GM10266 (cell line): ENCODE data around the gene SPDYE4.

Experiments
- DNase-seq: peaks from one replicate; pipeline ENCODE4 v3.0.0; 2012; ENCODE audit errors: extremely low spot score
- TF ChIP-seq, protein P1 (sequence below): IDR thresholded peaks from 2 replicates; pipeline ENCODE4 v1.5.1; 2012; ENCODE audit warnings: mild to moderate bottlenecking, low read depth; ENCODE audit not compliant: control insufficient read depth, insufficient read depth; ENCODE audit errors: missing control alignments

SPDYE4 gene

DNA sequence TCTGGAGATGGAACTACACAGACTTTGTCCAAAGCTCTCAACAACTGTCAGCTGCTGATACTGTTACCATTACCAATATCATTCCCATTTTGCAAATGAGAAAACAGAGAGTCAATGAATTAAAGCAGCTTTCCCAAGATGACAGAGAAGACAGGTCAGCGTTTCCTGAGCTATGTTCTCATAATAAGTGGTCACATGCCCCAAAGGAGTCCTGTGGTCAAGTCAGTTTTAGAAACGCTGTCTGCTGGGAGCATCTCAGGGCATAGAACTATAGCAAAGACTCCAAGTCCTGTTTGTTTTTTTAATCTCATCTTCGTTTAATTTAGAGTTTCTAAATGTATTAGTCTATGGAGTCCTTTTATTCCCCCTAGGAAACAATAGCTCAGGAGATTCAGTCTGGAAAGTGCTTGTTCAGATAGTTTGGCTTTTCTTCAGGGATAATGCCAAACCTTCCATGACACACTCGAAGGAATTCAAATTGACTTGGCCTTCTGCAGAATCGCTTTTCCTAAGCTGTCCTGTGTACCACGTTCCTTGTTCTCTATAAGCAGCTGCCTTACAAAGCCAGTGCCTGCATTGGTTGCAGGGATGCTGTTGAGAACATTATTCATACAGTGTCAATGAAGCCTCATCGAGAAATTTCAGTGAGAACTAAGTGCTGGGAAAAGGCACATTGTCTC is 25.8 kb downstream of the SPDYE4 start:
- no peak for DNase-seq
- TF ChIP-seq, protein P1, sequence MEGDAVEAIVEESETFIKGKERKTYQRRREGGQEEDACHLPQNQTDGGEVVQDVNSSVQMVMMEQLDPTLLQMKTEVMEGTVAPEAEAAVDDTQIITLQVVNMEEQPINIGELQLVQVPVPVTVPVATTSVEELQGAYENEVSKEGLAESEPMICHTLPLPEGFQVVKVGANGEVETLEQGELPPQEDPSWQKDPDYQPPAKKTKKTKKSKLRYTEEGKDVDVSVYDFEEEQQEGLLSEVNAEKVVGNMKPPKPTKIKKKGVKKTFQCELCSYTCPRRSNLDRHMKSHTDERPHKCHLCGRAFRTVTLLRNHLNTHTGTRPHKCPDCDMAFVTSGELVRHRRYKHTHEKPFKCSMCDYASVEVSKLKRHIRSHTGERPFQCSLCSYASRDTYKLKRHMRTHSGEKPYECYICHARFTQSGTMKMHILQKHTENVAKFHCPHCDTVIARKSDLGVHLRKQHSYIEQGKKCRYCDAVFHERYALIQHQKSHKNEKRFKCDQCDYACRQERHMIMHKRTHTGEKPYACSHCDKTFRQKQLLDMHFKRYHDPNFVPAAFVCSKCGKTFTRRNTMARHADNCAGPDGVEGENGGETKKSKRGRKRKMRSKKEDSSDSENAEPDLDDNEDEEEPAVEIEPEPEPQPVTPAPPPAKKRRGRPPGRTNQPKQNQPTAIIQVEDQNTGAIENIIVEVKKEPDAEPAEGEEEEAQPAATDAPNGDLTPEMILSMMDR, result no peak

DNA sequence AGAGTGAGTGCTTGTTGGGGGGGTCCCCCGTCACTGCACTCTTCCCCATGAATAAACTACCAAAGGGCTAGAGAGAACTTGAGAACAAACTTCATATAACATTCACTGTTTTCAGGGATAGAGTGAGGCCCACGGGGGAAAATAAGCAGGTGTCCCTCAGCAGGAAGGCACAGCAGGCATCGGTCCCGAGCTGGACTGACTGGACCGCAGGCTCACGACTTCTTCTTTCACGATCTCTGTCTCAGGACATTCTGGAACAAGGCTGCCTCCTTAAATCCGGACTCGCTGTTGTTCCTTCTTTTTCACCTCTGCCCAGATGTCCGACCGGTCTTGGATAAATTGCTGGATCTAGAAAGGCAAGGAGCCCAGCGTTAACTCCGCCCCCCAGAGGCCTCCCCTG is 28.5 kb downstream of the SPDYE4 start:
- DNase-seq, result no peak

DNA sequence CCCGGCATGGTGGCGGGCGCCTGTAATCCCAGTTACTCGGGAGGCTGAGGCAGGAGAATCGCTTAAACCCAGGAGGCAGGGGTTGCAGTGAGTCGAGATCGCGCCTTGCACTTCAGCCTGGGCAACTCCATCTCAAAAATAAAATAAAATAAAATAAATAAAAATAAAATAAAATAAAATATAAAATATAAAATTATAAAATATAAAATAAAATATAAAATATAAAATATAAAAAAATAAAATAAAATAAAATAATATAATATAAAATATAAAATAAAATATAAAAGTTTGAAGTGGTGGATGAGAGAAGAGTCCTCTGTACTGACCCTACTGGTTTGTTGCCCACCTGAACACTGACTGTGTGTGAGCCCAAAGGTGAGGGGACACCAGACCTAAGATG is 28.9 kb downstream of the SPDYE4 start:
- DNase-seq, result no peak
- TF ChIP-seq, protein P1, result no peak

More for the DNA sequence above, 28.5 kb downstream of the SPDYE4 start:
- TF ChIP-seq, protein P1, result no peak

DNA sequence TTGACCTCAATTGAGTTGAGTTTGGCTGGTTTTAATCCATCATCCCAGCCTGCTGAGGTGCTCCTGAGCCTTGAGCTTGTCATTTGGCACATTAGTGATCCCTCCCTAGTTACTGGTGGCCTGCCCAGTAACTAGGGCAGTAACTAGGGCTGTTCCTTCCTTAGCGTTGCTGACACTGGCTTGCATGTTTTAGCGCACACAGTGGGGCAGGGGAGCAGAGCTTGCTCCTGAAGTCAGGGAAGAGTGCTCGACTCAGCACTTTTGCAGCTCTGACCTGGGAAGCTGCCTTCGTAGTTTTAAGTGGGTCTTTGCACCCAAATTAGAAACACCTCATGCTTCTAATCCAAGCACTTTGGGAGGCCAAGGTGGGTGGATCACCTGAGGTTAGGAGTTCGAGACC is 29.4 kb downstream of the SPDYE4 start:
- TF ChIP-seq, protein P1, result no peak
- no peak for DNase-seq

DNA sequence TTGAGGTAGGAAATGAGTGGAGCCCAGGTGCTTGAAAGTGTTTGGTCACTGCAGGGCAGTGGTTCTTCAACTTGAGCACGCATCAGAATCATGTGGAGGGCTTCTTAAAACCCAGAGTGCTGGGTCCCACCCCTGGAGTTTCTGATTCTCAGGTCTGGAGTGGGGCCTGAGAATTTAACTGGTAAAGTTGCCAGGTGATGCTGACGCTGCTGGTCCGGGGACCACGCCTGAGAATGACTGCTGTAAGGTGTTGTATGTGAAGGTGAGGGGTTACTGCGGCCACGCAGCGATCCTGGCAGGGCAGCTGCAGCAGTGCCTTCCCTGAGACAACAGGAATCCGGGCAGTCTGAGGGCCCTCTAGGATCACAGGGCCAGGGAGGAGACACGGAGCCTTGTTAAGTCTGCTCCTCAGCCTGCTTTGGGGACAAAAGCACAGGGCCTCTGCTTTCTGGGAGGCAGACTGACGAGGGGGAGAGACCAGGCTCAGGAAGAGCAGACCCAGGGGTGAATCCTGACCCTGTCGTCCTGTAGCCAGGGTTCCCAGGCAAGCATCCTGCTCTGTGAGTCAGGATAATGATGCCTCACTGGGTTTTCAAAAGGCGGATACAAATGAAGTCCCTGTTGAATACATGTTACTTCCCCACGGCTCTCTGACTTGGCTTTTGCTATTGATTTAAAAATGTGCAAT is 30.0 kb downstream of the SPDYE4 start:
- TF ChIP-seq, protein P1, result no peak
- DNase-seq, result no peak

DNA sequence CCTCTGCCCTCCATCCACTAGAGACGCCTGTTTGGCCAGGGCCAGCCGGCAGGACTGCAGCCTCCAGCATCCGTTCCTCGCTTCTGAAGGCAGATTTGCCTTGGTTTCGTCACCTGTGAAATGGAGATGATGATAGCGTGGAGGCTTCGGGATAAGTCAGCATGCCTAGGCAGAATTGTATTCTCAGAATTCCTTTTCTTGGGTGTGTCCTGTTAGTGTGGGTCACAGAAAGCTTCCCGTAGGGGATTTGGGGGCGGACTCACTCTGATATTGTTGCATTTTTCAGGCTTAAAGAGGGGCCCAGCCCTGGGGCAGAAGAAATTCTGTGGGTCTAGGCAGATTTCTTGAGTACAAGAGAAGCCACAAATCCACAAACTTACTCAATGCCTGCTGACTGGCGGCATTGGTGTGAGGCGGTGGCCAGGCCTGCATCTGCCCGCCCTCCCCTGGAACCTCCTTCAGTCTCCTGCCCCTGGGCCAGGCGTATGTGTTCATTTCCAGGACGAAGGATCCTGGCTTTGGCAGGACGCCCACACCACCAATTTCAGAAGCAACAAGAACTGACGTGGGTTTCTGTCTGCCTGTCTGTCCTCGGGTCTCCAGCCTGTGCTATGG is 31.3 kb downstream of the SPDYE4 start:
- no peak for DNase-seq
- TF ChIP-seq, protein P1, result no peak
